Activated CD8-positive, alpha-beta memory T cell treated with anti-CD3 and anti-CD28 coated beads, Interleukin-2, amount 50 U/mL, for 1 hour (primary cell): ENCODE measurements around the gene RCC2.

ENCODE experiments used
- DNase-seq: peaks from one replicate; pipeline ENCODE4 v3.0.0-alpha.2; 2020; ENCODE audit errors: extremely low read depth

Gene RCC2

GRCh38 chr1:17372955-17373354 is 66.5 kb downstream of the RCC2 start:
- DNase-seq = no peak

GRCh38 chr1:17371896-17372295 is 67.6 kb downstream of the RCC2 start, which contains the start of gene PADI6:
PADI6 (plus strand) TSS chr1:17372196; CDS start chr1:17372246, 50 bp downstream.
- DNase-seq = no peak

GRCh38 chr1:17370618-17371017 is 68.9 kb downstream of the RCC2 start:
- DNase-seq = no peak

GRCh38 chr1:17369466-17369865 is 70.0 kb downstream of the RCC2 start:
- no peak for DNase-seq

GRCh38 chr1:17365293-17365692 is 74.2 kb downstream of the RCC2 start:
- no peak for DNase-seq

GRCh38 chr1:17363771-17364170 is 75.7 kb downstream of the RCC2 start:
- no peak for DNase-seq

- no peak for DNase-seq
Measured at GRCh38 chr1:17363351-17363750, 76.1 kb downstream of the RCC2 start.

GRCh38 chr1:17361687-17362086 is 77.8 kb downstream of the RCC2 start:
- no peak for DNase-seq

GRCh38 chr1:17360272-17360956 is 79.1 kb downstream of the RCC2 start:
- DNase-seq = no peak

GRCh38 chr1:17359808-17360207 is 79.7 kb downstream of the RCC2 start:
- no peak for DNase-seq

GRCh38 chr1:17359031-17359430 is 80.4 kb downstream of the RCC2 start:
- no peak for DNase-seq

- no peak for DNase-seq
Measured at GRCh38 chr1:17358557-17358956, 80.9 kb downstream of the RCC2 start.
